ENCODE results near the gene METTL23.
A peak's percentile ranks its signal among the peaks of the same experiment; 100 is the strongest.

Gene METTL23

GRCh38 chr17:76700270-76700616 lies 26.4 kb upstream of the METTL23 start (continued):
- TF ChIP-seq POU6F1 (CRISPR knock-in tag; IDR thresholded peaks at IDR 0.05; ENCODE audit: borderline replicate concordance, low read depth): no peak

- ATAC-seq: peak; percentile 88
Observed at GRCh38 chr17:76700617-76701470, 25.8 kb upstream of the METTL23 start.

GRCh38 chr17:76701471-76701967 lies 25.1 kb upstream of the METTL23 start:
- peak; percentile 31 for ATAC-seq
- TF ChIP-seq ZNF8 (CRISPR knock-in tag; IDR thresholded peaks at IDR 0.05): no peak
- no peak for TF ChIP-seq RARB (CRISPR knock-in tag; IDR thresholded peaks at IDR 0.05)
- no peak for TF ChIP-seq CREB5 (CRISPR knock-in tag; IDR thresholded peaks at IDR 0.05; ENCODE audit: low read depth)
- TF ChIP-seq ZFP3 (CRISPR knock-in tag; IDR thresholded peaks at IDR 0.05): no peak
- no peak for TF ChIP-seq ZFP30 (CRISPR knock-in tag; IDR thresholded peaks at IDR 0.05)
- no peak for TF ChIP-seq TSHZ2 (CRISPR knock-in tag; IDR thresholded peaks at IDR 0.05)

More at GRCh38 chr17:76700617-76701470, 25.8 kb upstream of the METTL23 start:
- TF ChIP-seq ISL1 (CRISPR knock-in tag; IDR thresholded peaks at IDR 0.05) (0 out of 2 replicates have a peak, but pooled peaks have one; percentile 10), ESRRG (CRISPR knock-in tag; IDR thresholded peaks at IDR 0.05) (0 out of 2 replicates have a peak, but pooled peaks have one; percentile 26), SNAI2 (CRISPR knock-in tag; IDR thresholded peaks at IDR 0.05) (peak; percentile 30; the same call in 1 of the 2 replicates), CREB5 (CRISPR knock-in tag; IDR thresholded peaks at IDR 0.05; ENCODE audit: low read depth) (peak; percentile 83), POU6F1 (CRISPR knock-in tag; IDR thresholded peaks at IDR 0.05; ENCODE audit: borderline replicate concordance, low read depth) (0 out of 2 replicates have a peak, but pooled peaks have one; percentile 30), TSHZ2 (CRISPR knock-in tag; IDR thresholded peaks at IDR 0.05) (peak; percentile 16; the same call in 1 of the 2 replicates), GLIS3 (CRISPR knock-in tag; IDR thresholded peaks at IDR 0.05) (0 out of 2 replicates have a peak, but pooled peaks have one; percentile 13), OSR1 (CRISPR knock-in tag; IDR thresholded peaks at IDR 0.05) (no peak), PATZ1 (CRISPR knock-in tag; IDR thresholded peaks at IDR 0.05; ENCODE audit: borderline replicate concordance) (no peak)
